NCI-H2171 (cell line): Measurements from ENCODE around the gene ADRA2B.
A peak's percentile ranks its signal among the peaks of the same experiment; 100 is the strongest.
"Not testable (repeated sequence)": the region's sequence is repeated elsewhere in the genome, so short reads cannot be mapped to it uniquely, and the experiment has no call there.

Source experiments
- DNase-seq: peaks from one replicate; lab custom pipeline; 2025; lab: John Stamatoyannopoulos, UW

ADRA2B gene

DNA sequence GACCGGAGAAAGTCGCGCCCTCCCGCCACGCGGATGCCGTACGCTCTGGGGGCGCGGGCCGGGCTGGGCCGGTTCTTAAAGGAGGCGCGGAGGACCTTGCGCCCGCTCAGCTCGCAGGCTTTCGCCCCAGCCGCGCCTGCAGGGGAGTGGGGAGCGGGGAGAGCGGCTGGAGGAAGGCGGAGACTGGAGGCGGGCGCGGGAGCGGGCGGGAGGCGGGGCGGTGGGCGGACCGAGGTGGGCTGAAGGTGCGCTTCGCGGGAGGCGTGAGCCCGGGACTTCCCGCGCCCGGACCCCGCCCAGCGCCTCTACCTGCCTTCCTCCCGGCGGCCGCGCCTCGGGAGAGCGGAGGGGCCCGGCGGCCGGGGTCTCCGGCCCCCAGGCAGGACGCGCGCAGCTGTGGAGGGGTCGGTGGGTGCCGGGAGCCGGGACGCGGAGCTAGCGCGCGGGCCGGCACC, at the start of gene ADRA2B:
ADRA2B (minus strand) TSS at position 148 of the 455 bp plus-strand sequence. CDS start 422 bp downstream, outside the sequence.
- DNase-seq, result peak; percentile 76

DNA sequence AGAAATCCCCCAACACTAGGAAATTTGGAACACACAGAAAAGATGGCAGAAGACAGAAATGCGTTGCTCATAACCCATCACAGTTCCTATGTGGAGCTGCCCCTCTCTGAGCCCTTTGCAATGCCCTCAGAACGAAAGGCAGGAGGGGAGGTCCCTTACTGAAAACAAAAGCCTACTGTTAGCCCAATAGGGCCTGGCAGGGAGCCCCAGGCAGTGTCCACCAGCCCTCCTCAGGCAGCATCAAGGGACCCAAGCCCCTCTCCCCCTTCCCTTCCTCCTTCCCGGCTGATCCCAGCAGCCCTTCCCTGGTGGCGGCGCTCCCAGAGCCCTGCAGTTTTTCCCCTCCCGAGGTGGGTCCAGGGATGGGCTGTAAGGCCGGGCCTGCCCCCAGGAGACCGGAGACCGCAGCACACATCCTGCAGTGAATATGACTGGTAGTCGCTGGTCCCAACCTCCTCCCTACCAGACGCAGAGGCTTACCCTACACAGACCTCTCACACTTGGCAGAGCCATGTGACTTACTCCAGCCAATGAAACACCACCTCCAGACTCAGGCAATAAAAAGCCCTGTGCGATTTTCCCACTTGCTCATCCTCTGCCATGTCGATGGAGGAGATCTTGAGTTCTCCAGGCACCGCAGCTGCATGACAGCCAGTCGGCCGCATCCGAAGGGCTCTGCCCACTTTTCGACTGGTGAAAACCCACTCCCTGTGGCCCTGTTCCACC, 48.3 kb upstream of the ADRA2B start:
- no peak for DNase-seq

GRCh38 chr2:96163768-96164429, 47.5 kb upstream of the ADRA2B start:
- no peak for DNase-seq

DNA sequence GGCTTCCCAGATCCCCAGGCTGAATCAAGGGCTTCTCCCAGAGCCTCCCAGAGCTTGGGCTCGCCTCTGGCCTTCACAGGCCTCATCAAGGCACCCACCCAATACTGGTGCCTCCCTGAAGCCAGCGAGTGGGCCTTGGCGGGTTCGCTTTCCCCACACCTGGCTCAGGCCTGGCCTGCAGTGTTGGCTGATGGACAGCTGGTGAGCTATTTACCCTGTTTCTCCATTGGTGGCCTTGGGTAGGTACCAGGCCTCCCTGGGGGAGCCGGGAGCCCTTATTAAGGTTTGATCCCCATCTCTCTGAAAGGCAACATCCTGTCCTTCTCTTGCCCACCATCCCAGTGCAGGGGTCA, 47.0 kb upstream of the ADRA2B start:
- no peak for DNase-seq

- DNase-seq, result no peak
These were observed 45.5 kb upstream of the ADRA2B start for GRCh38 chr2:96161898-96162297.

- DNase-seq, result not testable (repeated sequence)
These were observed 44.0 kb upstream of the ADRA2B start for GRCh38 chr2:96160366-96160765.

- no peak for DNase-seq
These were observed 42.9 kb upstream of the ADRA2B start for GRCh38 chr2:96159084-96159830.

- no peak for DNase-seq
These were observed 42.2 kb upstream of the ADRA2B start for GRCh38 chr2:96158554-96158940.

GRCh38 chr2:96157649-96158553, 41.5 kb upstream of the ADRA2B start:
- no peak for DNase-seq

DNA sequence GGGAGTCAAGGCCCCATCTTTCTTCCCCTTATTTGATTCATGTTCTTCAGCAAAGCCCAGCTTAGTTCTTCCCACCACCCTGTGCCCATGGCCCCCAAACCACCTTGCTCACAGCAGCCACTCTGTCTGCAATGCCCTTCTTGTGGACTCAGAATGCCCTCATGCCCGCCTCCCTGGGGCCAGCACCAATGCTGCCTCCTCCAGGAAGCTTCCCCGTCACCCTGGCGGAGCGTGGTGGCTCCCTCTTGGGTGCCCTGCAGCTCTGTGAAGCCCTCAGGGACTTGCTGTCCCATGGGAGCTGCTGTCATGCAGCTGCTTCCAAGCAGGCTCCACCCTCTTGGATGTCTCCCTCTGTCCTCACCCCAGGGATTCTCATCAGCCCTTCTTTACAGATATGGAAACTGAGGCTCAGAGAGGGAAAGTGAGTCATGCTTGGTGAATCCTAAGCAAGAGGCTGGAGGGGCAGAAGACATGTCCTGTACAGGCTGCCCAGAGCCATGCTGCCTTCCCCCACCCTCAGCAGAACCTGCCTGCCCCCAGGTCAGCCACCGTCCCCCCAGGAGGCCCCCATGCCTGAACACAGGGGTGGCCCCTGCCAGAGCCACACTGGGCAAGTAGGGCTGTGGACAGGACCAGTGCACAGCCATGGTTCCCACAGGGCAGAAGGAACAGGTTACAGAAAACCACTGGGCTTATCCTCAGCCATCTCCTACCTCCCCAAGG, 40.7 kb upstream of the ADRA2B start:
- DNase-seq, result no peak

DNA sequence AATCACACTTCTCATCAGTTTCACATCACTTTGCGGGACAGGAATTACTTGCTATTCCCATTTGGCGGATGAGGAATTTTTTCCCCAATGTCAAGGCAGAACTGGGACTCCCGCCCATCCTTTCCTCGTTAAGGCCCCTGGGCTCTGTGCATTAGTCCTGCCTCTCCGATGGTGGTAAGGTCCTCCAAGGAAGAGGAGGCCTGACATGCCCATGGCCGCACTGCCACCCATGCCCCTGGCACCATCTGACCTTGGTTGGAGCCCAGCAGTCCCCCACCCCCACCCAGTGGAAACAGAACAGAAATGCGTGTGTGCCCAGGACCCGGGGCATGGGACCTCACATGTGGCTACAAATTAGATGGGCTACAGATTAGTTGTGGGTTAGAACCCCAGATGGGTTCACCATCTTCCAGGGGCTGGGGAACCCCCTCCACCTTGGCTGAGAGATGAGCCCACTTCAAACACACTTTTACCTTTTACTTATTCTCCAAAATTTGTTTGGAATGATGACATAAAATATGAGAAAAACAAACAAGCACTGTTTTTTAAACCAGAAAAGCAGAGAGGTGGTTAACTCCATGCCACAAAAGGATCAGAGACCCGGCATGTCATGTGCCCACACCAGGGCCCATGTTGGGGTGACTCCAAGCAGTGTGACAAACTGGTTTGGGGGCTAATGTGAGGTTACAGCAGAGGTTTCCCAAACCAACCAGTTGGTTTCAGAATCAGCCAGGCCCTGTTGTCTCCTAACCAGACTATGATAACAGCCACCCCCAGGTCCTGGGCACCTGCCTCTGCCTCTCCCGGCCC, 39.8 kb upstream of the ADRA2B start:
- DNase-seq, result no peak

DNA sequence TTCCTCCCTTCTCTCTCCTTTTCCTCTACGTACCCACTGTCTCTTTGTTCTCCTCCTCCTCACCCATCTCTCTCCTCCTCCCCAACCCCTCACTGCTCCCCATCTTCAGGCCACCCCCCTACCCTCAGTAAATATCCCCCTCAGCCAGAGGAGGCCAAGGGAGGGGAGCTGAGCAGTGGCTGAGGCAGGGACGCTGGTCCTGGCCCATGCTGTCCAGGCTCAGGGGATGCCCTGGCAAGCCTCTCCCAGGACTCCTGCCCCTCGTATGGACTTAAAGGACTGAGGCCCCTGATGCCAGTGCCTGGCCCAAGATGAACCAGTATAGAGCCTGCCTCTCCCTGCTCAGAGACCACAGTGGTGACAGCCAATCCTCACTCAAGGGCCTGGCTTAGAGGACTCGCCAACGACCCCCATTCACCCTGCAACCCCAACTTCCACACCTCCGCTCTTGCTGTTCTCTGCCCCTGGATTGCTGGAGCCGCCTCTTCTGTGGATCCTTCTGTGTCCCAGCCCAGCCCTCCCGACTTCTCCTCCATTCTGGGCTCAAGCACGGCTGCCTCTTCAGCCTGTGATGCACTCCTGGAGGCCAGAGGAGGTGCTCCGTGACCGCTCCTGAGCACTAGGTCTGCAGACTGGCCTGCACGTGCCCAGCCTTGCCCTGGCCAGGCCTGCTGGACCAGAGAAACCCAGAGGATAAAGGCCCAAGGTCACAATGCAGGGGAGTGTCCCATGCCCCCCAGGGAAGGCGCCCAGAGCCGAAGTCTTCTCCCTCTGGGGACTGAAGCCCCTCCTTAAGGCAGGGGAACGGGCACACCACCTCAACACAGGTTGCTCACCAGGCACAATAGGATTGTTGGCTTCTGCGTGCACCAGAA, 38.4 kb upstream of the ADRA2B start:
- no peak for DNase-seq

- no peak for DNase-seq
These were observed 37.6 kb upstream of the ADRA2B start for GRCh38 chr2:96153991-96154431.

GRCh38 chr2:96153291-96153713, 36.9 kb upstream of the ADRA2B start:
- no peak for DNase-seq

DNA sequence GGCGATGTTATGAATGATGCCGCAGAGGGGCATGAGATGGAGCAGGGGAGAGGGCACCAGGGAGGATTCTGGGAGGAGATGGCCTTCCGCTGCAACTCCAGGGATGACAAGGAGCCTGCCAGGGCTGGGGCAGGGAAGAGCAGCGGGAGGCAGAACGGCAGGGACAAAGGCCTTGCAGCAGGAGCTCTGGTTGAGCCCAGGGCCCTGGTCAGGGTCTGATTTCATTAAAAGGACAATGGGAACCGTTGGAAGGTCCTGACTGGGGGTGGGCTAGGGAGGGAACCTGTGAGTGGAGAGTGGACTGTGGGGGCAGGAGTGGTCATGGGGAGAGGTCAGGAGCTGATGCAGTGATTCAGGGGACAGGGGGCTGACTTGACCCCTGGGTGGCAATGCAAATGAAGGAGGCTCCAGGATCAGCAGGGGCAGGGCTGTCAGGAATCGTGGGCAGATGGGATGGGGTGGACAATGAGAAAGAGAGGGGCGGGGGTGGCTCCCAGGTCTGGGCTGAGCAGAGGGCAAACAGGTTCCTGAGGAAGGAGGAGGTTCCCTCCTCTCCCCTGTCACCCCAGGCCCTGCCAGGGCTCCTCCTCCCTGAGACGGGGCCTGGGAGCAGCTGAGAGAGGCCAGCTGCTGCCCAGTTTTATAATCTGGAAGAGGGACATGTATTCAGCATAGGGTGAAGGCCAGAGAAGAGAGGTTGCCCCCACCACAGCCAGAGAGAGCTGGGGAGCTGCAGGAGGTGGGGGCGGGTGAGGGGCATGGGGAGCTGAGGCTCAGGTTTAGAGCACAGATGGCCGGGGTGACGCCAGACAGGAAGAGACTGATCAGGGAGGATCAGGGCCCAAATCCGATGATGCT, 36.2 kb upstream of the ADRA2B start:
- DNase-seq, result peak; percentile 52

GRCh38 chr2:96151595-96152303, 35.4 kb upstream of the ADRA2B start:
- no peak for DNase-seq

DNA sequence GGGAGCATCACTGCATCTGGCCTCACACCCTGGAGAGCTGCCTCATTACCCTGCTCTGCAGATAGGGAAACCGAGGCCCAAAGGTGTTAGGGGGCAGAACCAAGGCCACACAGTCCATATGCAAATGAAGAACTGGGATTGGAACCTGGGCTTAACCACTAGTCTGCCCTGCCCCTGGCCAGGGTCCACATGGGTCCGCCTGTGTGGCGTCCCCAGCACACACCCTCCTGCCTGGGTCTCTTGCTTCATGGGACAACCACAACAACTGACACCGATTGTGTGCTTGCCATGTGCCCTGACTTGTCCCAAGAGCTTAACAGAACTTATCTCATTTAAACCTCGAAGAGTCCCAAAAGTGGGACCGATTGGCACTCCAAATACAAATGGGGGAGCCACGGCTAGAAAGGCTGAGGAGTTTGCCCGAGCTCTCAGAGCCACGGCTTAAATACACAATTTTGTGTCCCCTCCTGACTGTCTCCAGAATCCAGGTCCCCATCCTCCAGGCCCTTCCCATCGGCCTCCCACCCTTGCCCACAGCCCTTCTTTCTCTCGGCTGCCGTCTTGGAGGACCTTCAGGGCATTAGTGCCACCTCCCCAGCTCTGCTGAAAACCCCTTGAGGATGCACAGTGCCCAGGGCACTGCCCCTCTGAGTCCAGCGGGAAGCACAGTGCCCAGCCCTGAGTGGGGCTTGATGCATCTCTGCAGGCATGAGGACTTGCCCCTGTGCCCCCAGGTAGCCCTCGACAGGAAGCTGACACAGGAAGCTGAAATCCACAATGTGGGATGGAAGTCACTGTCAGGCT, 34.6 kb upstream of the ADRA2B start:
- DNase-seq, result no peak
